T-helper 2 cell treated with Interferon-gamma antibody and Interleukin-4, amounts not matched to agents 100 ng/mL and 5 ng/mL, for 36 hours (primary cell): ENCODE data around the gene ERC1. TPM values are rescaled to one million over a fixed set of nuclear protein-coding genes. Genes with fewer than 3 reads are reported as not detected.

Source experiments
- intact Hi-C: fragments of 100-400 bp; cut with micrococcal nuclease; formaldehyde crosslinking; loops from one replicate; pipeline ENCODE4 v1.15.1; 2023
- total RNA-seq: library from RNA; stranded (reverse); gene quantifications from 2 replicates; pipeline ENCODE4 v1.2.3, GENCODE V29; 2022

The ERC1 gene
- total RNA-seq, 1 donor from 2014 or later, result 51.5 TPM

- intact Hi-C loops, result no loop called here
Measured at GRCh38 chr12:1501695-1502378, 510.8 kb downstream of the ERC1 start.

- intact Hi-C loops, result no loop called here
Measured at GRCh38 chr12:1502379-1502720, 511.3 kb downstream of the ERC1 start.

- intact Hi-C loops, result no loop called here
Measured at GRCh38 chr12:1502831-1503230, 511.8 kb downstream of the ERC1 start.

GRCh38 chr12:1503281-1503711 is 512.3 kb downstream of the ERC1 start:
- intact Hi-C loops, result no loop called here

- intact Hi-C loops, result no loop called here
Measured at GRCh38 chr12:1504304-1504894, 513.4 kb downstream of the ERC1 start.

- intact Hi-C loops, result no loop called here
Measured at GRCh38 chr12:1504895-1505311, 513.9 kb downstream of the ERC1 start.

GRCh38 chr12:1505576-1505975 is 514.6 kb downstream of the ERC1 start:
- intact Hi-C loops, result no loop called here

GRCh38 chr12:1507308-1507707 is 516.3 kb downstream of the ERC1 start:
- intact Hi-C loops, result no loop called here

- intact Hi-C loops, result no loop called here
Measured at GRCh38 chr12:1509413-1510052, 518.5 kb downstream of the ERC1 start.

- intact Hi-C loops, result no loop called here
Measured at GRCh38 chr12:1510056-1510812, 519.2 kb downstream of the ERC1 start.

GRCh38 chr12:1515010-1515409 is 524.0 kb downstream of the ERC1 start:
- intact Hi-C loops, result no loop called here

GRCh38 chr12:1515428-1515827 is 524.4 kb downstream of the ERC1 start:
- intact Hi-C loops, result no loop called here

GRCh38 chr12:1517007-1517406 is 526.0 kb downstream of the ERC1 start:
- intact Hi-C loops, result no loop called here

GRCh38 chr12:1517734-1518525 is 526.9 kb downstream of the ERC1 start:
- intact Hi-C loops, result no loop called here

GRCh38 chr12:1518591-1519516 is 527.8 kb downstream of the ERC1 start:
- intact Hi-C loops, result no loop called here

GRCh38 chr12:1519642-1520041 is 528.6 kb downstream of the ERC1 start:
- intact Hi-C loops, result no loop called here

GRCh38 chr12:1523046-1523445 is 532.0 kb downstream of the ERC1 start:
- intact Hi-C loops, result no loop called here

GRCh38 chr12:1523558-1524050 is 532.6 kb downstream of the ERC1 start:
- intact Hi-C loops, result no loop called here

GRCh38 chr12:1525858-1526257 is 534.8 kb downstream of the ERC1 start:
- intact Hi-C loops, result no loop called here

GRCh38 chr12:1527789-1528188 is 536.8 kb downstream of the ERC1 start:
- intact Hi-C loops, result no loop called here
